ENCODE results near the gene GOLGA8B. TPM values are rescaled to one million over a fixed set of nuclear protein-coding genes. Genes with fewer than 3 reads are reported as not detected.
"Not testable (repeated sequence)": the region's sequence is repeated elsewhere in the genome, so short reads cannot be mapped to it uniquely, and the experiment has no call there.

Gene GOLGA8B
- total RNA-seq, 1 donor from 2014 or later, result 47.2 TPM

GRCh38 chr15:34597316-34597715 lies 13.9 kb upstream of the GOLGA8B start:
- DNase-seq (ENCODE audit: low spot score), result no peak

GRCh38 chr15:34594361-34594760 lies 10.9 kb upstream of the GOLGA8B start:
- no peak for DNase-seq (ENCODE audit: low spot score)

DNA sequence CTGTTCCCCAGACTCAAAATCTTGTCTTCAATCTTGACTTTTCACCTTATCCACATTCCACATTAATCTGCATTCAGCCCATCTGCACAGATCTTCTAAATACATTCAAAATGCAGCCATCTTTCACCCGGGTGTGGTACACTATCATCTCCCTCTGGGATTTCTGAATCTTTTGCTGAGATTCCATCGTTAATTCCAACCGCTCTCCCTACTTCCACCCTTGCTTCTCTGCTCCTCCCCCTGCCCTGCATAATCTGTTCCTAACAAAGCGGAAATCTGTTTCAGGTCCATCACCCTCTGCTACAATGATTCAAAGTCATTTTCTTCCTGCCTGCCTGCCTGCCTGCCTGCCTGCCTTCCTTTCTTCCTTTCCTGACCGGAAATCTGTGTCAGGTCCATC lies 7.9 kb upstream of the GOLGA8B start:
- no peak for DNase-seq (ENCODE audit: low spot score)

DNA sequence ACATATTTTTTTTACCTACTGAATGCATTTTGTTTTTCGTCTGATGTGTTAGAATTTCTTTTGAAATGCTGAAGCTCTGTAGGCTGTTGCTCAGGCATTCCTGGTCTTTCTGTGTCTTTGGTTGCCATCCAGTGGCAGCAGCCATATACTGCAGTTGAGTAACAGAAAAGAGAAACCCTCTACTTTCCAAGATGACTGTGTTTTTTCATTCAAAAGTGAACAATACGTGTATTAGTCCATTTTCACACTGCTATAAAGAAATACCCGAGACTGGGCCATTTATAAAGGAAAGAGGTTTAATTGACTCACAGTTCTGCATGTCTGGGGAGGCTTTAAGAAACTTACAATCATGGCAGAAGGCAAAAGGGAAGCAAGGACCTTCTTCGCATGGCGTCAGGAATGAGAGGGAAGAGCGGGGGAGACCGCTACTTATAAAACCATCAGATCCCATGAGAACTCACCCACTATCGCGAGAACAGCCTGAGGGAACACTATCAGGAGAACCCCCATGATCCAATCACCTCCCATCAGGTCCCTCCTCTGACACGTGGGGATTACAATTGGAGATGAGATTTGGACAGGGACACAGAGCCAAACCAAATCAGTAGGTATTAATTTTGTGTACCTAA lies 4.7 kb upstream of the GOLGA8B start:
- DNase-seq (ENCODE audit: low spot score), result peak; percentile 68

- not testable (repeated sequence) for DNase-seq (ENCODE audit: low spot score)
Measured at GRCh38 chr15:34585966-34586365, 2.5 kb upstream of the GOLGA8B start.

DNA sequence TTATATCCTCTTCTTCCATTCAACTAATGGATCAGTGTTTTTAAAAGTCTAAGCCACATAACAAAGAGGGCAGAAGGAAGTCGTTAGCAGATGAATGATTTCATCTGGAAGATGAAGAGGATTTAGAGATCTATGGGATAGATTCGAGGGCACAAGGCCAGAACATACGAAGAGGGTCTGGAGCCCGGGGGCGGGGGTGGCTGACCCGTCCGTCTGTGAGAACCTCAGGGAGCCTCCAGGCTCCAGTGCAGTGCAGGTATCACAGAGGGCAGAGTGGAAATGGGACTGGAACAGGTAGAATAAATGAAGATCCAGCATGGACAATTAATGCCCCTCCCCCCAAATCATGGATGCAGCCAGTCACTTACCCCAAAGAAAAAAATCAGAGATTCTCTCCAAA lies 1.5 kb upstream of the GOLGA8B start:
- DNase-seq (ENCODE audit: low spot score), result no peak

- DNase-seq (ENCODE audit: low spot score), result no peak
Measured at GRCh38 chr15:34584330-34584668, 848 bp upstream of the GOLGA8B start.

GRCh38 chr15:34582461-34583371 lies 735 bp downstream of the GOLGA8B start:
- DNase-seq (ENCODE audit: low spot score), result no peak

DNA sequence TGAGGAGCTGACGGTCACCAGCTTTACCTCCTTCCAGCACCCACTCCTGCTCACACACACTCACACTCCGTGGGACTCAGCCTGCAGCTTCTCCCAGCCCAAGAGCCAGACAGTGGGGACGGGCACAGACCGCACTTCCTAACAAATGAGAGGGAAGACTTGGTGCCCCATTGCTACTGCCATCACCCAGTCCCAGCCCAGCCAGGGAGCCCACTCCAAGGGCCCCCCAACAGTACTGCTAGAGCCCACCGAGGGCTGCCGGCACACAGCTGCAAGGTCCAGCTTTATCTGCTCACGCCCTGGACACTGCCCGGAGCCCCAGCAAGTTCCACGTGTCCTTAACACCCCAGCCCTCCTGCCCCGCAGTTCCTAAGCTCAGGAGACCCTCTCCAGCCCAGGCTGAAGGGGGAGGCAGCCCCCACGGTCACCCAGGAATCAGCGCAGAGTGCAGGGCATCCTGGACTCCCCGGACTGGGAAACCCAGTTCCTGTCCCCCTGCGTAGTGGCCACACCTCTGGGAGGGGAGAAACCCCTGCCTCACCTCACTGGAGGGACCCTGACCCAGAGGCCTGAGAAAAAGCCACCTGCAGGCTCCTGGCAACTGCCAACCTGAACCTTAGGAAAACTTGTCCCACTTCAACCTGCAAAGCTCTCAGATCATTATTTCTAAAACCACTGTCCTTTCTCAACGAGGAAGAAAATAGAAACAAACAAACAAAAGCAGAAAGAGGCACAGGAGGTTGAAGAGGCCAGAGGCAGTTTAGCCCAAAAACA lies 1.6 kb downstream of the GOLGA8B start:
- DNase-seq (ENCODE audit: low spot score), result not testable (repeated sequence)

DNA sequence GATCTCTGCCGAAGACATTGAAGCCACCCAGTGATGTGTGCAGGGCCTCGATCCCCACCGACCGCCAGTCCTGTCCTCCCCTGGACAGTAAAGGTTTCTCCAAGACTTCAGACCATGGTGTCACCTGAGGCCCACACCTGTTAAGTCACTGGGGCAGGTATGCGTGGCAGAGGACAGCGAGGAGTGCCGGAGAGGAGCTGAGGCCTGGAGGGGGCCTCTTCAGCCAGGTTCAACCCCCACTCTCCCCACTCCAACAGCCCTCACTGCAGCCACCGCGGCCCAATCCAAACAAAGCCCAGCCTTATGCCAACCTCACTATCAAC lies 2.4 kb downstream of the GOLGA8B start:
- DNase-seq (ENCODE audit: low spot score), result no peak

DNA sequence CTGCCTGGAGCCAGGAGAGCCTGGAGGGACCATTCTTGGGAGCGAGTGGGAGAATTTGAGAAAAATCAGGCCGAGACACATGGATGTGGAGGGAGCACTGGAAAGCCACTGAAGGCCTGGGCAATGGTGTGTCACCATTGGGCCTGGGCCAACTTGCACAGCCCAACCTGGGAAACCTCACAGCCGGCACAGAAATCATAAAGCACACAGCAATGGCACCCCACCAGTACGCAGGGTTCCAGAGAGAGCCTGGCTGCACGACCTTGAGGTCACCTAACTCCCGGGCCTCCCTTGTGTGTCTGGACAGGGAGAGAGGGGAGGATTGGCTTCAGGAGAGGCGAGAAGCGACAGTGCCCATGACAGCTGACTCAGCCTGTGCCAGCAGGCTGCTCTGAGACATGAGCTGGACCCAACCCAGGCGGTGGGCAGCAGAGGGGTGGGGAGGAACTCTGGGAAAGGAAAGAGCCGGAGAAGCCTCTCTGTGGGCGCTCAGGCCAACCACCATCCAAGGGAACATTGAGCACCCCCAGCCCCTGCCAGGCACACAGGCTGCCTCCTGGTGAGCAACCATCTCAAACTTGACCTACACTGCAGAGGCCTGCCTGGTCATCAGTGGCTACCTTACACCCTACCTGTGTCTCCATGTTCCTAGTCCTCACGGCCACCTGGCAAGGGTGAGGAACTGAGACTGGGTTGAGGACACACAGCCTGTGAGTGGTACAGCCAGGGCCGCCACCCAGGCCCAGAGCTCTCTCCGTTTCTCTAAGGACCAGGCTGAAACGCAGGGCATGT lies 3.0 kb downstream of the GOLGA8B start:
- not testable (repeated sequence) for DNase-seq (ENCODE audit: low spot score)

- DNase-seq (ENCODE audit: low spot score), result no peak
Measured at GRCh38 chr15:34578283-34578674, 5.2 kb downstream of the GOLGA8B start.

DNA sequence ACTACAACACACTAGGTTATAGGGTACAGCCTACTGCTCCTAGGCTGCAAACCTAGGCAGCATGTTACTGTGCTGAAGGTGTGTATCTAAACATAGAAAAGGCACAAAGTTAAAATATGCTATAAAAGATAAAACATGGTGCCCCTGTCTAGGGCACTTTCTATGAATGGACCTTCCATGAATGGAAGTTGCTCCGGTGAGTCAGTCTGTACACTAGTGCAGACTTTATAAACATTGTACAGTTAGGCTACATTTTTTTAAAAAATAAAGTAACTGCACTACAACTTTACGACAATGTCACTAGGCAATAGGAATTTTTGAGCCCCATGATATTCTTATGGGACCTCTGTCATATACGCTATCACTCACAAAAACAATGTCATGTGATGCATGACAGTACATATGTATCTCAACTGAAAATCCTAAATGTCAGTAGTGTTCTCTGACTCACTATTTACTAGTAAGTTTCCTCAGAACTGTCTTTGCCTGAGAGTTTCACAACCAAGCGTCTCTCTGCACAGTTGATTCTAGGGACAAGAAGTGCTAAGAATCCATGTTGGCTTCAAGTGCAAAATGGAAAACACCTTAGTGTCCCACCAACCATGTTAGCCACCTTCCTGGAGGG lies 5.7 kb downstream of the GOLGA8B start:
- DNase-seq (ENCODE audit: low spot score), result not testable (repeated sequence)

- DNase-seq (ENCODE audit: low spot score), result not testable (repeated sequence)
Measured at GRCh38 chr15:34575035-34575434, 8.4 kb downstream of the GOLGA8B start.

DNA sequence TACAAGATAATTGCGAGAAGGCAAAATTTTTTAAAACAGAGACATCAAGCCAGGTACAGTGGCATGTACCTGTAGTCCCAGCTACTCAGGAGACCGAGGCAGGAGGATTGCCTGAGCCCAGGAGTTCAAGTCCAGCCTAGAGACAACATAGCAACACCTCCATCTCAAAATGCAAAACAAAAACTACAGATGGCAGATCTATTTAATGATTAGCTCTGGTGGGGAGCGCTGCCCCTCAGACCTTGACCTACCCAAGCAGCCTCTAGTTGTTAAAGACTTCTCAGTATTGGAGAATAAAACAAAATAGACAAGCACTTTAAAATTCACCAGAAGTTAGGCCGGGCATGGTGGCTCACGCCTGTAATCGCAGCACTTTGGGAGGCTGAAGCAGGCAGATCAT lies 10.5 kb downstream of the GOLGA8B start:
- DNase-seq (ENCODE audit: low spot score), result not testable (repeated sequence)

DNA sequence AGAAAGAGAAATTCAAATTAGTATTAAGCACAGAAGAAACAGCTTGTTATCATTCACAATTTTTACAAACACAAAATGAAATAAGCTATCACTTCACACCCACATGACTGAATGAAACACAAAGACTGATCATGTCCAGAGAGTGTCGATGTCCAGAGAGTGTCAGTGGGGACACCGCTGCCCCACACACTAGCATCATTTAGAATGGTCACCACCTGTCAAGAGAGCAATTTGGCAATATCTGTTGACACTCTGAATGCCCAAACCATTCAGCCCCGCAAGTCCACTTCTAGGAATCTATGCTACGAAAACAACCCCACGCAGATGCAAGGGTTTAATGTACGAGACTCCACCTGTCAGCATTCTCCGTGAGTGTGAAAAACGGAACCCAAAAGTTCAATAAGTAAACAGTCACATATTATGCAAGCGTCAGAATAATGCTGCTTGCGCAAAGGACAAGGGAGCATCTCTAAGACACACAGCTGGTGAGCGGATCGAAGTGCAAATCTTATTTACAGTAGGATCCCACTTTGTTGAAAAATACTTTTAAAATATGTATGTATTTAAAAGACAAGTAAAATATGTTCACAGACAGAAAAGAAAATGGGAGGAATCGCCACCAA lies 11.3 kb downstream of the GOLGA8B start:
- not testable (repeated sequence) for DNase-seq (ENCODE audit: low spot score)

- not testable (repeated sequence) for DNase-seq (ENCODE audit: low spot score)
Measured at GRCh38 chr15:34569670-34570396, 13.6 kb downstream of the GOLGA8B start.

GRCh38 chr15:34567174-34567573 lies 16.3 kb downstream of the GOLGA8B start:
- not testable (repeated sequence) for DNase-seq (ENCODE audit: low spot score)

DNA sequence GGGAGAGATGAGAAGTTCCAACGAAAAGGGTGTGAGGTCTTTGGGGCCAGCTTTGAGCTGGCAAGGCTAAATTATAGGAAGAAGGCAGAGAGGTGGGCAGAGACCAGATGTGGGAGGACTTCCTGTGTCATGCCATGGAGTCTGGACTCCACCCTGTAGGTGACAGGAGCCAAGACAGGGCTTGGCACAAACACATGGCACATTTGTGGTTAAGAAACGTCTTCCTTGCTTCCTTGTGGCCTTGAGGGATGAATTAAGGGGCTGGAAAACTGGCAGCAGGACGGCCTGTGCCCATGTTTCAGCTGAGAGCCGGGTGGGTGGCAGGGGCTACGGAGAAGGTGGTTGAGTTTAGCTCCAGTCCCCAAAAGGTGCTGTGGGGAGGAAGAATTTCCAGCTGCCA lies 18.7 kb downstream of the GOLGA8B start:
- DNase-seq (ENCODE audit: low spot score), result not testable (repeated sequence)

- DNase-seq (ENCODE audit: low spot score), result not testable (repeated sequence)
Measured at GRCh38 chr15:34560814-34561213, 22.6 kb downstream of the GOLGA8B start.
